Mucosa of descending colon (tissue), 3 donors: ENCODE measurements around the gene SYNRG. TPM values are rescaled to one million over a fixed set of nuclear protein-coding genes. Genes with fewer than 3 reads are reported as not detected.

Source experiments
- ATAC-seq: fragments of 200-7000 bp; cut with Tn5 transposase; one replicate; pipeline ENCODE4 v1.9.1; 2020; ENCODE audit warnings: mild to moderate bottlenecking, moderate library complexity
- DNase-seq, 3 donors: peaks; one replicate each; pipeline ENCODE4 v3.0.0-alpha.2; 2020
- H3K36me3 ChIP-seq: fragments of 200-600 bp; one replicate; pipeline ENCODE4 v1.8.0; 2021; ENCODE audit warnings: low read depth, mild to moderate bottlenecking
- H3K4me1 ChIP-seq: fragments of 200-600 bp; one replicate; pipeline ENCODE4 v1.8.0; 2021; ENCODE audit warnings: low read depth, mild to moderate bottlenecking
- H3K4me3 ChIP-seq: fragments of 200-600 bp; one replicate; pipeline ENCODE4 v1.8.0; 2021; ENCODE audit warnings: mild to moderate bottlenecking
- H3K9me3 ChIP-seq: fragments of 200-600 bp; one replicate; pipeline ENCODE4 v1.8.0; 2021; ENCODE audit warnings: mild to moderate bottlenecking
- intact Hi-C, 2 donors: fragments of 100-400 bp; cut with DNase I in 1 of 2; cut with micrococcal nuclease in 1 of 2; formaldehyde crosslinking; loops; one replicate each; pipeline versions ENCODE4 v1.11.0 to v1.11.1; 2022; cut with DNase I, micrococcal nuclease
- total RNA-seq, 3 donors: library from RNA; stranded (reverse); fragmentation: NEBNext Ultra II Directional in 2 of 3; extraction: Animal tissue kit (Norgen Biotek cat#: 25700) in 2 of 3; gene quantifications; one replicate each; pipeline versions ENCODE4 v1.2.1 to v1.2.4, GENCODE V29; 2021 to 2023
- TF ChIP-seq, protein P1 (sequence below): fragments of 200-600 bp; IDR thresholded peaks from one replicate; pipeline ENCODE4 v1.8.0; 2022; ENCODE audit warnings: antibody characterized with exemption, mild to moderate bottlenecking
- donor health status: DM: no; HTN: no; CAD: no; lungs with moderate emphysema.
- donor health status: DM: no; HTN: no; CAD: no.
- donor health status: DM: no; HTN: yes; CAD: no.

The SYNRG gene
- total RNA-seq, 3 donors from 2014 or later: 36.8 to 46.2 (median 38.1) TPM

DNA sequence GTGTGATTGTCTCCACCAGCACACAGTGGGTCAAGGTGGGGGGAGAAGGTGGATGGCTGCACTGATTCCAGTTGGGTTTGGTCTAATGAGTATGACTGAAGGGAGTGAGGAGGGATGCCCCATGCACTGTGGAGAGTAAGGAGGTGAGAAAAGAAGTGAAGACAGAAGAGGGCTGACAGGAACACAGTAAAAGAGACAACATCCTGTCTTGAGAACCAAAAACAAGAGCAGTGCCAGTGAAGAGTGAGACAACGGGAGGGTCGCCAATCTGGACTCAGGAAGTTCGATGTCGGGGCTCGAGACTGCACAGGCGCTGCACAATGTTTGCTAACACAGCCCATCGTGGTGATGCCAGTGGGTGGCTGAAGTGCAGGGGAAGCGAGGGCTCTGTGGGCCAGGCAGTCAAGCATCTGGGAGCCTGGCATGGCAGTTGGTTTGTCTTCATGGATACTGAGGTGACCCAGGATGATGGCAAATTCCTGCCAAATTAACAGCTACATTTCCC lies 85.5 kb downstream of the SYNRG start:
- no peaks in the 10 kb centered on the region for H3K36me3 ChIP-seq

DNA sequence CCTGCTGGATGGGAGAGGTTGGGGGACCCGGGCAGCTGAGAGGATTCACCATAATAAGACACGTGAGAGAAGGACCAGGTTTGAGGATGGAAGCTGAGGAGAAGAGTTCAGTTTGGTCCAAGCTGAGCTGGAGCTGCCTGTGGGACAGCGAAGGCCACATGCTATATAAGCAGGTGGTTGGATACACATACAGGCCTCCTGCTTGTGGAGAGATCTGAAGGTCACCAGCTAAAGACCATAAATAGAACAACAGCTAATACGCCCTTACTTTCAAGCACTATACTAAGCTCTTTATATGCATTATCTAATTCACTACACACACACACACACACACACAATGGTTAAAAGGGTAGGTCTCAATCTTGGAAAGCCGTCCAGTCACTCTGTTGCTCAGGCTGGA lies 87.4 kb downstream of the SYNRG start:
- Histone ChIP-seq H3K9me3 (no peaks in the 10 kb centered on the region), H3K36me3 (no peaks in the 10 kb centered on the region)
- no peak for DNase-seq

More for the DNA sequence above, 85.5 kb downstream of the SYNRG start:
- Histone ChIP-seq H3K4me1 (no peaks in the 10 kb centered on the region), H3K4me3 (no peak overlapping the region), H3K9me3 (no peaks in the 10 kb centered on the region)
- DNase-seq (no peak), ATAC-seq (no peak)
- intact Hi-C loops: no loop called here
- TF ChIP-seq, protein P1, sequence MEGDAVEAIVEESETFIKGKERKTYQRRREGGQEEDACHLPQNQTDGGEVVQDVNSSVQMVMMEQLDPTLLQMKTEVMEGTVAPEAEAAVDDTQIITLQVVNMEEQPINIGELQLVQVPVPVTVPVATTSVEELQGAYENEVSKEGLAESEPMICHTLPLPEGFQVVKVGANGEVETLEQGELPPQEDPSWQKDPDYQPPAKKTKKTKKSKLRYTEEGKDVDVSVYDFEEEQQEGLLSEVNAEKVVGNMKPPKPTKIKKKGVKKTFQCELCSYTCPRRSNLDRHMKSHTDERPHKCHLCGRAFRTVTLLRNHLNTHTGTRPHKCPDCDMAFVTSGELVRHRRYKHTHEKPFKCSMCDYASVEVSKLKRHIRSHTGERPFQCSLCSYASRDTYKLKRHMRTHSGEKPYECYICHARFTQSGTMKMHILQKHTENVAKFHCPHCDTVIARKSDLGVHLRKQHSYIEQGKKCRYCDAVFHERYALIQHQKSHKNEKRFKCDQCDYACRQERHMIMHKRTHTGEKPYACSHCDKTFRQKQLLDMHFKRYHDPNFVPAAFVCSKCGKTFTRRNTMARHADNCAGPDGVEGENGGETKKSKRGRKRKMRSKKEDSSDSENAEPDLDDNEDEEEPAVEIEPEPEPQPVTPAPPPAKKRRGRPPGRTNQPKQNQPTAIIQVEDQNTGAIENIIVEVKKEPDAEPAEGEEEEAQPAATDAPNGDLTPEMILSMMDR: no peak

DNA sequence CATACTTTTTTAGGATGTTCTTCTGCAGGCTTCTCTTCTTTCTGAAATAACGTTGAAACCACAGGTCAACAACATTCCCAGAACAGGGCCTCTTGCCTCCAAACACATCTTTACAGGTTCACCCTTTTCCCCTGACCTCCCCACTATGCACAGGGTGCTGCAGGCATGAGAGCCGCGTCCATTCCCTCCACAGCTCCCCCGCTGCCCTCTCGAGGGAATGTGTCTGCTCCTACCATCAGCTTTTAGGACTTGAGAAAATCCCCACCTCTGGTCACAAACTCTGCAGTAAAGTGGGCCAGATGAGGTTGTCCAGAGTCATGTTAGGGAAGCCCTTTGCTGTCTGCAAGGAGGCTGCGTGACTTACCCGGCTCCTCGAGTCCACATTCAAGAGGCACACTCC lies 89.0 kb downstream of the SYNRG start:
- TF ChIP-seq, protein P1: no peak
- intact Hi-C loops: no loop called here
- no peaks in the 10 kb centered on the region for H3K9me3 ChIP-seq
- H3K4me1 ChIP-seq: no peaks in the 10 kb centered on the region
- ATAC-seq: no peak
- DNase-seq: no peak
- H3K36me3 ChIP-seq: no peaks in the 10 kb centered on the region
- no peak overlapping the region for H3K4me3 ChIP-seq

More for the DNA sequence above, 87.4 kb downstream of the SYNRG start:
- intact Hi-C loops: no loop called here
- TF ChIP-seq, protein P1: no peak
- no peak overlapping the region for H3K4me3 ChIP-seq
- no peak for ATAC-seq
- H3K4me1 ChIP-seq: no peaks in the 10 kb centered on the region

DNA sequence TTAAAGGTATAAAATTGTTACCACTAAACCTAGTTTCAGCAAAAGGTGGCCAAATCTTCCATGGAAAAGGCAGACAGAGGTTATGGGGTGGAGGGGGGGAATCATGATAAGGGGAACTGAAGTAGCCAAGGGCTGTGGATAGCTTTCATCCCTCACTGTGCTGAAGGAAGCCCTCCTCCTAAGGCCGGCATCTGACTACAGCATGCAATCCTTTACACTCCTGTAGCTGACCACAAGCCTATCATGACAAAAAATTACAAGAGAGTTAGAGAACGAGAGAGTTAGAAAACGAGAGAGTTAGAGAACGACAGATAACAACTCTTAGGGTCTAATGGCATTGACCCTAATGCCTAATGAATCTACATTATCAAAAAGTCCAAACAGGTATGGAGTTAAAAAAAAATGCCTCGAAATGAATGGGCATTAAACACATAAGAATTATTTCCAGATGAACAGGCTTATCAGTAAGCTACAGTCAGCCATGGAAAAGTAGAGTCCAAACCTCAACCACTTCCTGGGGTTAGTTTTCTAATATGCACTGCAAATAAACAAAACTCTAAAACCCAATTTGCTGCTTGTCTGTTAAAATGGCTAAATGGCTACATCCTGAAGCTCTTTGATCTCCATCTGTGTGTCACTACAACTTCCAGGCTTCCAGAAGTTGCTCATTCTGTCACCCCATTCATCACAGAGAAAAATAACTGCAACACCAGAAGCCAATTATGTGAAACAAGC lies 89.8 kb downstream of the SYNRG start:
- DNase-seq (no peak), ATAC-seq (no peak)
- H3K36me3 ChIP-seq: no peaks in the 10 kb centered on the region
- H3K9me3 ChIP-seq: no peaks in the 10 kb centered on the region
- no peak overlapping the region for H3K4me3 ChIP-seq
- intact Hi-C loops: no loop called here
- TF ChIP-seq, protein P1: no peak
- H3K4me1 ChIP-seq: no peaks in the 10 kb centered on the region

GRCh38 chr17:37518826-37519225 lies 90.4 kb downstream of the SYNRG start:
- ATAC-seq: no peak
- no peaks in the 10 kb centered on the region for H3K9me3 ChIP-seq
- no peaks in the 10 kb centered on the region for H3K4me1 ChIP-seq
- no peak for DNase-seq
- no peak overlapping the region for H3K4me3 ChIP-seq
- H3K36me3 ChIP-seq: no peaks in the 10 kb centered on the region
- intact Hi-C loops: no loop called here
- TF ChIP-seq, protein P1: no peak
